ENCODE results near the gene MARF1. TPM values are rescaled to one million over a fixed set of nuclear protein-coding genes. Genes with fewer than 3 reads are reported as not detected.
A peak's percentile ranks its signal among the peaks of the same experiment; 100 is the strongest.

MARF1 gene
- total RNA-seq, 1 donor from 2014 or later: 13.4 TPM

DNA sequence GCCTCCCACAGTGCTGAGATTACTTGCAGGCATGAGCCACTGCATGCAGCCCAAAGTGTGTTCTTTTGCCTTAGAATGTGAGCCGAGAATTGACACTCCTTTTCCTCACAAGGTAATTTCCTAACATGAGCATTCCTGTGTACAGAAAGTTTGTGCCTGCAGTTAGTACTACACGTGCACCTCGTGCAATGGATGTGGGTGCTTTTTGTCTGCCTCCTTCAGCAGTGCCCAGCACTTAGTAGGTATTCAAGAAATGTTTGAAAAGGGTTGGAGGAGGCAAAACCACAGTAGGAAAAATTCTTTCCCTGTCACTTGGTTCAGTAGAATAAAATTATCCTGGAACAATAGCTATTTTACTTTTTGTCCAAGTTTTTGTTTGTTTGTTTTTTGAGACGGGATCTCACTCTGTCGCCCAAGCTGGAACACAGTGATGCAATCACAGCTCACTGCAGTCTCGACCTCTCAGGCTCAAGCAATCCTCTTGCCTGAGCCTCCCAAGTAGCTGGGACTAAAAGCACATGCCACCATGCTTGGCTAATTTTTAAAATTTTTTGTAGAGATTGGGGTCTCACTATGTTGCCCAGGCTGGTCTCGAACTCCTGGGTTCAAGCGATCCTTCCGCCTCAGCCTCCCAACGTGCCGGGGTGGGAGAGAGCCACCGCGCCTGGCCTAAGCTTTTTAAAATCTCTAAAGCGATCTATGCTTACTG lies 9.5 kb upstream of the MARF1 start:
- H2AFZ ChIP-seq (replicated peaks): no peak overlapping the region
- H3K36me3 Mint-ChIP-seq: peaks cover 4% of the 10 kb centered on the region
- peak overlapping the region; percentile 99 for H3K4me3 Mint-ChIP-seq
- H4K20me1 ChIP-seq (ENCODE audit: low read depth): peaks cover 32% of the 10 kb centered on the region
- peaks cover 6% of the 10 kb centered on the region for H3K27me3 Mint-ChIP-seq (ENCODE audit: insufficient read depth, low read depth)
- no peak overlapping the region for H3K4me3 ChIP-seq
- TF ChIP-seq EZH2phosphoT487 (IDR thresholded peaks at IDR 0.05) (no peak), CTCF (IDR thresholded peaks at IDR 0.05) (no peak), EZH2 (IDR thresholded peaks at IDR 0.05) (no peak)
- H3K9ac ChIP-seq: no peak overlapping the region
- no peak overlapping the region for H3K4me2 ChIP-seq
- no peaks in the 10 kb centered on the region for H3K4me1 ChIP-seq
- H3K27ac Mint-ChIP-seq: no peak overlapping the region
- no peaks in the 10 kb centered on the region for H3K9me3 Mint-ChIP-seq
- no peaks in the 10 kb centered on the region for H3K36me3 ChIP-seq
- no peak for DNase-seq (ENCODE audit: low spot score)
- peaks cover 21% of the 10 kb centered on the region for H3F3A ChIP-seq (ENCODE audit: low read depth)
- H3K4me1 Mint-ChIP-seq: peaks cover 16% of the 10 kb centered on the region
- H3K27ac ChIP-seq: no peak overlapping the region
- peaks cover 67% of the 10 kb centered on the region for H3K79me2 ChIP-seq (ENCODE audit: low read depth)
- H3K9me3 ChIP-seq (ENCODE audit: low read depth): no peaks in the 10 kb centered on the region
- H3K27me3 ChIP-seq: no peaks in the 10 kb centered on the region

- H3K79me2 ChIP-seq (ENCODE audit: low read depth): peaks cover 52% of the 10 kb centered on the region
- peaks cover 22% of the 10 kb centered on the region for H4K20me1 ChIP-seq (ENCODE audit: low read depth)
- H3K36me3 Mint-ChIP-seq: peaks cover 4% of the 10 kb centered on the region
- peaks cover 16% of the 10 kb centered on the region for H3K4me1 Mint-ChIP-seq
- no peaks in the 10 kb centered on the region for H3K36me3 ChIP-seq
- peaks cover 6% of the 10 kb centered on the region for H3K27me3 Mint-ChIP-seq (ENCODE audit: insufficient read depth, low read depth)
- peak overlapping the region; percentile 89 for H3K4me2 ChIP-seq
- TF ChIP-seq EZH2phosphoT487 (IDR thresholded peaks at IDR 0.05) (no peak), CTCF (IDR thresholded peaks at IDR 0.05) (no peak), EZH2 (IDR thresholded peaks at IDR 0.05) (no peak)
- peak overlapping the region; percentile 60 for H3K4me3 ChIP-seq
- H3K9me3 Mint-ChIP-seq: no peaks in the 10 kb centered on the region
- H2AFZ ChIP-seq (replicated peaks): peak overlapping the region; percentile 44
- no peaks in the 10 kb centered on the region for H3K4me1 ChIP-seq
- no peak overlapping the region for H3K27ac ChIP-seq
- H3F3A ChIP-seq (ENCODE audit: low read depth): peaks cover 21% of the 10 kb centered on the region
- peak overlapping the region; percentile 41 for H3K9ac ChIP-seq
- H3K27me3 ChIP-seq: no peaks in the 10 kb centered on the region
- H3K27ac Mint-ChIP-seq: peak overlapping the region; percentile 95
- DNase-seq (ENCODE audit: low spot score): peak; percentile 60
- H3K9me3 ChIP-seq (ENCODE audit: low read depth): no peaks in the 10 kb centered on the region
- peak overlapping the region; percentile 99 for H3K4me3 Mint-ChIP-seq
Observed at GRCh38 chr16:15650698-15651171, 7.8 kb upstream of the MARF1 start.

- peaks cover 6% of the 10 kb centered on the region for H3K27me3 Mint-ChIP-seq (ENCODE audit: insufficient read depth, low read depth)
- peak; percentile 98 for DNase-seq (ENCODE audit: low spot score)
- H3K36me3 ChIP-seq: no peaks in the 10 kb centered on the region
- H3K79me2 ChIP-seq (ENCODE audit: low read depth): peaks cover 48% of the 10 kb centered on the region
- peaks cover 22% of the 10 kb centered on the region for H4K20me1 ChIP-seq (ENCODE audit: low read depth)
- H3K4me1 ChIP-seq: no peaks in the 10 kb centered on the region
- H3K27me3 ChIP-seq: no peaks in the 10 kb centered on the region
- peaks cover 21% of the 10 kb centered on the region for H3F3A ChIP-seq (ENCODE audit: low read depth)
- H3K9ac ChIP-seq: peak within 1 kb of the TSS; percentile 41
- peak within 1 kb of the TSS; percentile 89 for H3K4me2 ChIP-seq
- no peak within 1 kb of the TSS for H3K27ac ChIP-seq
- peaks cover 16% of the 10 kb centered on the region for H3K4me1 Mint-ChIP-seq
- H3K4me3 Mint-ChIP-seq: peak within 1 kb of the TSS; percentile 99
- peaks cover 4% of the 10 kb centered on the region for H3K36me3 Mint-ChIP-seq
- H3K9me3 ChIP-seq (ENCODE audit: low read depth): no peaks in the 10 kb centered on the region
- no peaks in the 10 kb centered on the region for H3K9me3 Mint-ChIP-seq
- peak within 1 kb of the TSS; percentile 69 for H2AFZ ChIP-seq (replicated peaks)
- peak within 1 kb of the TSS; percentile 95 for H3K27ac Mint-ChIP-seq
- H3K4me3 ChIP-seq: peak within 1 kb of the TSS; percentile 60
- TF ChIP-seq EZH2phosphoT487 (IDR thresholded peaks at IDR 0.05): no peak
- no peak for TF ChIP-seq CTCF (IDR thresholded peaks at IDR 0.05)
- TF ChIP-seq EZH2 (IDR thresholded peaks at IDR 0.05): no peak
Observed at GRCh38 chr16:15650019-15650697, 7.2 kb upstream of the MARF1 start, which contains the start of gene NDE1. NDE1 (plus strand) TSS chr16:15650245; CDS start chr16:15664779, 14,534 bp downstream.

Measured in neural progenitor cell (in vitro differentiated cells).